ENCODE measurements around the gene COX15. TPM values are rescaled to one million over a fixed set of nuclear protein-coding genes. Genes with fewer than 3 reads are reported as not detected.

The COX15 gene
- total and polyA plus RNA-seq, 3 experiments from 2014 or later = 34.5 to 36.5 (median 35.8) TPM

DNA sequence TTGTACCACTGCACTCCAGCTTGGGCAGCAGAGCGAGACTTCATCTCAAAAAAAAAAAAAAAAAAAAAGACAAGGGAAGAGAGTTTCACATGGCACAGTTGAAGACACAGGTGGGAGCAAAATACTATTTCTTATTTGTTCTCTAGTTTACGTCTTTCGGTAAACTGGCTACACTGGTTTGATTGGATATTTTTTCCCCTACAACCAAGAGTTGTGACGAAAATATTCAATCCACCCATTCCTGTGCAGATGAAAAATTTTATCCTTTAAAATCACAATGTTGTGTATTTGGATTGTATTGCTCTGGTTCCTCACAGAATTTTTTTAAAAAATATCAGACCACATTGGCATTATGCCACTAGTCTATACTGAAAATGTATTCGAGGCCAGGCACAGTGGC, 36.0 kb upstream of the COX15 start:
- CTCF ChIA-PET = interaction anchor here (0.7 kb wide), 1 partner anchor 376 kb away, joined by 3 read pairs; no protein-coding TSS in a partner anchor
- Mint-ChIP-seq H3K4me1 (peaks cover 13 to 23% (median 17%) of the 10 kb centered on the region in 3 donors), H3K9me3 (peaks cover 0 to 4% (median 1%) of the 10 kb centered on the region in 5 donors), H3K27ac (no peak overlapping the region), H3K4me3 (no peak overlapping the region), H3K36me3 (peaks cover 2 to 3% (median 3%) of the 10 kb centered on the region in 3 donors), H3K27me3 (peaks cover 0 to 5% of the 10 kb centered on the region in 2 donors)
- H3K4me3 ChIP-seq (ENCODE audit: low read length) = no peak overlapping the region
- H3K4me1 ChIP-seq (ENCODE audit: insufficient read depth, low read length) = no peaks in the 10 kb centered on the region
- no peaks in the 10 kb centered on the region for H3K36me3 ChIP-seq (ENCODE audit: insufficient read depth, low read length)
- H3K27me3 ChIP-seq (ENCODE audit: insufficient read depth, low read length, poor library complexity, severe bottlenecking) = no peaks in the 10 kb centered on the region
- POLR2A ChIA-PET = no interaction called here
- DNase-seq = no peak
- H3K9me3 ChIP-seq (ENCODE audit: low read length) = no peaks in the 10 kb centered on the region
- no peak overlapping the region for H3K27ac ChIP-seq (ENCODE audit: low read depth, low read length)

DNA sequence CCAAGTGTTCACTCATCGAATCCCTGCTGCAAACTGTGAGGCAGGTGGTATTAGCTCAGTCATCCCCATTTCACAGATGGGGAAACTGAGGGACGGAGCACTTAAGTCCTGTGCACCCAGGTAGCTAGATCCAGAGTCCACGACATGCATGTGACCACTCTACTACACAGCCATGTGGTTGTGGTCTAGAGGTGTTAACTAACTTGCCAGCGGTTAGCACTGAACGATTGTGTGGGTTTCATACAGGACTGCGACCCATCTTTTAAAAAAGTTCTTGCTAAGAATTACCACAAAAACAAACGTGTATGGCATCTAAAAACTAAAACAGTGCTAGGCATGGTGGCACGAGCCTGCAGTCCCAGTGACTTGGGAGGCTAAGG, 34.4 kb upstream of the COX15 start:
- Histone ChIP-seq H3K4me3 (ENCODE audit: low read length) (no peak overlapping the region), H3K27ac (ENCODE audit: low read depth, low read length) (no peak overlapping the region), H3K27me3 (ENCODE audit: insufficient read depth, low read length, poor library complexity, severe bottlenecking) (no peaks in the 10 kb centered on the region), H3K36me3 (ENCODE audit: insufficient read depth, low read length) (no peaks in the 10 kb centered on the region), H3K9me3 (ENCODE audit: low read length) (no peaks in the 10 kb centered on the region), H3K4me1 (ENCODE audit: insufficient read depth, low read length) (no peaks in the 10 kb centered on the region)
- H3K4me1 Mint-ChIP-seq = peaks cover 13 to 23% (median 17%) of the 10 kb centered on the region in 3 donors
- H3K4me3 Mint-ChIP-seq = peak overlapping the region in 4 of 7 donors; percentile 0 to 26 (median 20)
- POLR2A ChIA-PET = interaction anchor here (1.0 kb wide), 1 partner anchor 34 kb away, joined by 8 read pairs; the partner anchor contains the start of genes COX15 and CUTC
- H3K27me3 Mint-ChIP-seq = peaks cover 0 to 4% of the 10 kb centered on the region in 2 donors
- H3K27ac Mint-ChIP-seq = peak overlapping the region in 1 of 8 donors; percentile 17
- peaks cover 0 to 4% (median 1%) of the 10 kb centered on the region in 5 donors for H3K9me3 Mint-ChIP-seq
- CTCF ChIA-PET = no interaction called here
- peaks cover 10 to 13% (median 11%) of the 10 kb centered on the region in 3 donors for H3K36me3 Mint-ChIP-seq
- DNase-seq = peak in 1 of 5 donors; percentile 27

DNA sequence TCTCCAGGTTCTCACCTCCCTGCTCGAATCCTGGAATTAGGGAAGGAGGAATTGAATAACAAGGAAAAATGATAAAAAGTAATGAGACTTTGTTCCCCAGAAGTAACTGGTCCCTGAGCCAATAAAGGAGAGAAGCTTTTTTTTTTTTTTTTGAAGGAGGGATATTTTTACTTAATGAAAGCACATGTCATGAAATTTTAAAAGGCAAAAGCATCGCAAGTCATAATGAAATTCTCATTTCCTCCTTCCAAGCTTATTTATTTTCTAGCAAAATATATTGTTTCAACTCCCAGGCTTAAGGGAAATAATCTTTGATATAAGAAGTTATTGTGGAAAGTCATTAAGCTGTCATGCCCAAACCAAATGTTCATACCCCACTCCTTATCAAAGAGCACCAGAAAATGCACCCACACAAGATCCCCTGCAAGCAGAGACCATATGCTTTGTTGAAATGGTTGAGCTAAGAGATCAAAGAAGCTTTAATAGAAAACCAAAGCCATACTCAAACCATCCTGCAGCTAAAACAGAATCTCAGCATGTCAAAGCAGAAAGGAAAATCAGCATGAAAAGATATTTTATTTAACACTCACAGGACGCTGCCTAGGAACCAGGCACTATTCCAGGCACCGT, 33.9 kb upstream of the COX15 start:
- Mint-ChIP-seq H3K27ac (peak overlapping the region in 4 of 8 donors; percentile 17 to 82 (median 54)), H3K36me3 (peaks cover 11 to 18% (median 15%) of the 10 kb centered on the region in 3 donors), H3K4me1 (peaks cover 13 to 23% (median 17%) of the 10 kb centered on the region in 3 donors), H3K9me3 (peaks cover 0 to 4% (median 1%) of the 10 kb centered on the region in 5 donors), H3K27me3 (peaks cover 0 to 3% of the 10 kb centered on the region in 2 donors), H3K4me3 (peak overlapping the region in 2 of 7 donors; percentile 0 to 19)
- no peaks in the 10 kb centered on the region for H3K4me1 ChIP-seq (ENCODE audit: insufficient read depth, low read length)
- ChIA-PET CTCF (no interaction called here), POLR2A (interaction anchor here (1.0 kb wide), 1 partner anchor 33 kb away, joined by 8 read pairs; the partner anchor contains the start of genes COX15 and CUTC)
- no peak overlapping the region for H3K27ac ChIP-seq (ENCODE audit: low read depth, low read length)
- H3K36me3 ChIP-seq (ENCODE audit: insufficient read depth, low read length) = no peaks in the 10 kb centered on the region
- H3K9me3 ChIP-seq (ENCODE audit: low read length) = no peaks in the 10 kb centered on the region
- no peaks in the 10 kb centered on the region for H3K27me3 ChIP-seq (ENCODE audit: insufficient read depth, low read length, poor library complexity, severe bottlenecking)
- no peak overlapping the region for H3K4me3 ChIP-seq (ENCODE audit: low read length)
- DNase-seq = no peak

DNA sequence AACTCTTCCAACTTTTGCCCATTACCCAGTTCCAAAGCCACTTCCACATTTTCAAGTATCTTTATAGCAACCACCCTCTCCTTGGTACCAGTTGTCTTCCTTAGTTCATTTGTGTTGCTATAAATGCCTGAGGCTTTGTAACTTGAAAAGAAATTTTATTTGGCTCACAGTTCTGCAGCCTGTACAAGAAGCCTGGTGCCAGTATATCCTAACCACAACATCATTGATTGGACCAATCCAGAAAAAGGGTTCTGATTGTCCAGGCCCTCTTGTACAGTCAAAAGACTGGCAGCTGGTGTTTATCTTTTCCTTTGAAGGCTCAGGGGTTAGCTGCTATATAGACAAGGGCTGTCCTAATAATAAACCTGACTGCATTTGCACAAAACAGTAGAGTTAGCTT, 29.4 kb upstream of the COX15 start:
- Histone ChIP-seq H3K27me3 (ENCODE audit: insufficient read depth, low read length, poor library complexity, severe bottlenecking) (no peaks in the 10 kb centered on the region), H3K27ac (ENCODE audit: low read depth, low read length) (no peak overlapping the region), H3K4me1 (ENCODE audit: insufficient read depth, low read length) (no peaks in the 10 kb centered on the region), H3K36me3 (ENCODE audit: insufficient read depth, low read length) (peaks cover 17% of the 10 kb centered on the region), H3K9me3 (ENCODE audit: low read length) (no peaks in the 10 kb centered on the region), H3K4me3 (ENCODE audit: low read length) (no peak overlapping the region)
- no peak for DNase-seq
- H3K9me3 Mint-ChIP-seq = peaks cover 0 to 4% (median 0%) of the 10 kb centered on the region in 5 donors
- peaks cover 0 to 2% of the 10 kb centered on the region in 2 donors for H3K27me3 Mint-ChIP-seq
- H3K4me1 Mint-ChIP-seq = peaks cover 8 to 17% (median 8%) of the 10 kb centered on the region in 3 donors
- CTCF ChIA-PET = no interaction called here
- H3K27ac Mint-ChIP-seq = no peak overlapping the region
- H3K4me3 Mint-ChIP-seq = no peak overlapping the region
- peaks cover 38 to 54% (median 42%) of the 10 kb centered on the region in 3 donors for H3K36me3 Mint-ChIP-seq
- POLR2A ChIA-PET = no interaction called here

DNA sequence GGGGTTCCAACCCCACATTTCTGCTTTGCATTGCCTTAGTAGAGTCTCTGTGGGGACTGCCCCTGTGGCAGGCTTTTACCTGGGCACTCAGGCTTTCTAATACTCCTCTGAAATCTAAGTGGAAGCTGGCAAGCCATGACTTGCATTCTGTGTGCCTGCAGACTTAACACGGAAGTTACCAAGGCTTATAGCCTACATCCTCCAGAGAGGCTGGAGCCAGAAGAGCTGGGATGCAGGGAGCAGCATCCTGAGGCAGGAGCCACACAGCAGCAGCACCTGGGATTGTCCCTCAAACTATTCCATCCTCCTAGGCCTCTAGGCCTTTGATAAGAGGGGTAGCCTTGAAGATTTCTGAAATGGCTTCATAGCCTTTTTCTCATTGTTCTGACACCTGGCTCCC, 28.4 kb upstream of the COX15 start:
- Histone ChIP-seq H3K4me1 (ENCODE audit: insufficient read depth, low read length) (no peaks in the 10 kb centered on the region), H3K27ac (ENCODE audit: low read depth, low read length) (no peak overlapping the region), H3K4me3 (ENCODE audit: low read length) (no peak overlapping the region), H3K36me3 (ENCODE audit: insufficient read depth, low read length) (peaks cover 27% of the 10 kb centered on the region), H3K27me3 (ENCODE audit: insufficient read depth, low read length, poor library complexity, severe bottlenecking) (no peaks in the 10 kb centered on the region), H3K9me3 (ENCODE audit: low read length) (no peaks in the 10 kb centered on the region)
- peaks cover 38 to 64% (median 45%) of the 10 kb centered on the region in 3 donors for H3K36me3 Mint-ChIP-seq
- peaks cover 0 to 2% of the 10 kb centered on the region in 2 donors for H3K27me3 Mint-ChIP-seq
- H3K4me1 Mint-ChIP-seq = peaks cover 0 to 7% (median 0%) of the 10 kb centered on the region in 3 donors
- H3K27ac Mint-ChIP-seq = peak overlapping the region in 1 of 8 donors; percentile 8
- POLR2A ChIA-PET = no interaction called here
- CTCF ChIA-PET = no interaction called here
- DNase-seq = no peak
- H3K9me3 Mint-ChIP-seq = peaks cover 0 to 4% (median 0%) of the 10 kb centered on the region in 5 donors
- H3K4me3 Mint-ChIP-seq = no peak overlapping the region

DNA sequence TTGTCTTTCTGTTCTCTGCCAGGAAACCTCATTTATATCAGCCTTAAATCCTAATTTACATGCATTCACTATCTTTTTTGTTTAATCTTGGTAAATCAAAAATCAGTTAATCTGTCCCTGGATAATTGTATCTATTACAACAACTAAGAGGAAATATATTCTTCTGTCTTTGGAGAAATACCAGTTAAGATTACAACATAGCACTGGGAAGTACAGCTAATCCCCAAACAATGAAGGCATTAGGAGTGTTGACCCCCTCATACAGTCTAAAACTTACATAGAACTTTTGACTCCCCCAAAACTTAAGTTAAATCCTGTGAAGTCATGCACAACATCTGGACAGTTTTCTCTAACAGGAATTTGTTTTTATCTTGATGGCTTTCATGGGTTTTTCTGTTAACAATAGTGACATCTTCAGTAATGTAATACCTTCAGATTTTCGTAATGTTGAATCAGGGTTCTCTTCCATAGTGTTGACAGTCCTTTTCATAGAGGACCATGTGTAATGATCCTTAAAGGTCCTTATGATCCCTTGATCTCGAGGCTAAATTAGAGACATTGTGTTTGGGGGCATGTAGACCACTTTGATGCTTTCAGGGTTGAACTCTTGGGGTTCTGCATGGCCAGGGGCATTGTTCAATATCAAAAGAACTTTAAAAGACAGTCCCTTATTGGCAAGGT, 26.4 kb upstream of the COX15 start:
- DNase-seq = no peak
- CTCF ChIA-PET = no interaction called here
- H3K27me3 Mint-ChIP-seq = no peaks in the 10 kb centered on the region

DNA sequence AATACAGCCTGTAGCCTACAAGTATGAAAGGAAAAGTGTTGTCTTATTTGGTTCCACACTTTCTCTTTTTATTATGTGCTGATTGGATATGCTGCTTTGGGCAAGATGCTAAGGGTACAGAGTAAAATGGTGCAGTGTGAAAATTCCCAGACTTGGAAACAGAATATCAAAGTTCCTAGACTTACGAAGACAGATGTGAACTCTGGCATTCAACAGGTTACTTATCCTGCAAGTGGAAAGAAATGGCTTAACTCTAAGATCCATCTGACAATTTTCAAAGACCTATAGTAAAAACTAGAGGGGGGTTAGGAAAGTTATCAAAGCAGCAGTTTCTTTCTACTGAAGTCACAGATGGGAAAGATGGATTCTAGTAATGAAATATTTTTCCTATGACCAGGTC, 24.2 kb upstream of the COX15 start:
- Mint-ChIP-seq H3K27me3 (no peaks in the 10 kb centered on the region), H3K9me3 (no peaks in the 10 kb centered on the region), H3K36me3 (peaks cover 40 to 86% (median 50%) of the 10 kb centered on the region in 3 donors), H3K4me3 (no peak overlapping the region), H3K4me1 (no peaks in the 10 kb centered on the region), H3K27ac (no peak overlapping the region)
- ChIA-PET POLR2A (no interaction called here), CTCF (no interaction called here)
- H3K36me3 ChIP-seq (ENCODE audit: insufficient read depth, low read length) = peaks cover 49% of the 10 kb centered on the region
- no peaks in the 10 kb centered on the region for H3K27me3 ChIP-seq (ENCODE audit: insufficient read depth, low read length, poor library complexity, severe bottlenecking)
- H3K4me3 ChIP-seq (ENCODE audit: low read length) = no peak overlapping the region
- no peak for DNase-seq
- no peaks in the 10 kb centered on the region for H3K4me1 ChIP-seq (ENCODE audit: insufficient read depth, low read length)
- H3K27ac ChIP-seq (ENCODE audit: low read depth, low read length) = no peak overlapping the region
- no peaks in the 10 kb centered on the region for H3K9me3 ChIP-seq (ENCODE audit: low read length)

More for the DNA sequence above, 26.4 kb upstream of the COX15 start:
- no peaks in the 10 kb centered on the region for H3K9me3 ChIP-seq (ENCODE audit: low read length)
- peaks cover 39% of the 10 kb centered on the region for H3K36me3 ChIP-seq (ENCODE audit: insufficient read depth, low read length)
- no peaks in the 10 kb centered on the region for H3K27me3 ChIP-seq (ENCODE audit: insufficient read depth, low read length, poor library complexity, severe bottlenecking)
- H3K4me1 Mint-ChIP-seq = no peaks in the 10 kb centered on the region
- H3K4me1 ChIP-seq (ENCODE audit: insufficient read depth, low read length) = no peaks in the 10 kb centered on the region
- H3K9me3 Mint-ChIP-seq = peaks cover 0 to under 1% (median 0%) of the 10 kb centered on the region in 5 donors
- H3K36me3 Mint-ChIP-seq = peaks cover 47 to 82% (median 51%) of the 10 kb centered on the region in 3 donors
- H3K27ac ChIP-seq (ENCODE audit: low read depth, low read length) = no peak overlapping the region
- peak overlapping the region in 1 of 8 donors; percentile 64 for H3K27ac Mint-ChIP-seq
- no peak overlapping the region for H3K4me3 ChIP-seq (ENCODE audit: low read length)
- H3K4me3 Mint-ChIP-seq = no peak overlapping the region
- POLR2A ChIA-PET = no interaction called here

DNA sequence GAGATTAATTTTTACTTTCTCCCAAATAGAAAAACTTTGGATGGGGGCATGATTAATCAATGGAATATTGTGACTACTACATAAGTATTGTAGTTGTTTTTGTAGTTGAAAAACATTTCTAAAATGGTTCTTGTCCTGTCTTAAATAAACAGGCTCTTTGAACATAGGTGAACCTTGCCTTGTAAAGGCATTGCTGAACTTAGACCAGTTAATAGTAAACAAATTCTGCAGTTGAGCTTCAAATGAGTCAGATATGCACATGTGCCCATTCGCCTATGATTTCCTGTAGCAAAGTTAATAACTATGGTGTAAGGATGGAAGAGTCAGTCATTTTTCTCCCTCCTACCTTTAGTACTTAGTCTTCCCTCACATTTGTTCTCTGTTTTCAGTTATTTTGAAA, 22.7 kb upstream of the COX15 start:
- H3K9me3 Mint-ChIP-seq = no peaks in the 10 kb centered on the region
- no peak for DNase-seq
- peaks cover 25 to 84% (median 48%) of the 10 kb centered on the region in 3 donors for H3K36me3 Mint-ChIP-seq
- H3K27me3 Mint-ChIP-seq = no peaks in the 10 kb centered on the region
- ChIA-PET CTCF (no interaction called here), POLR2A (no interaction called here)
- Histone ChIP-seq H3K27ac (ENCODE audit: low read depth, low read length) (no peak overlapping the region), H3K4me1 (ENCODE audit: insufficient read depth, low read length) (no peaks in the 10 kb centered on the region), H3K9me3 (ENCODE audit: low read length) (no peaks in the 10 kb centered on the region), H3K27me3 (ENCODE audit: insufficient read depth, low read length, poor library complexity, severe bottlenecking) (no peaks in the 10 kb centered on the region), H3K36me3 (ENCODE audit: insufficient read depth, low read length) (peaks cover 47% of the 10 kb centered on the region), H3K4me3 (ENCODE audit: low read length) (no peak overlapping the region)
- H3K4me1 Mint-ChIP-seq = peaks cover 0 to 4% (median 0%) of the 10 kb centered on the region in 3 donors
- H3K27ac Mint-ChIP-seq = peak overlapping the region in 1 of 8 donors; percentile 65
- no peak overlapping the region for H3K4me3 Mint-ChIP-seq

All from CD8-positive, alpha-beta memory T cell (primary cell).